ENCODE results near the gene SH3BGRL3. TPM values are rescaled to one million over a fixed set of nuclear protein-coding genes. Genes with fewer than 3 reads are reported as not detected.

The SH3BGRL3 gene
- total and polyA plus RNA-seq, 7 experiments from 2014 or later, result 156 to 636 (median 380) TPM

GRCh38 chr1:26295194-26296138 is 15.6 kb downstream of the SH3BGRL3 start:
- H3K36me3 Mint-ChIP-seq, result peaks cover 0 to 25% (median 3%) of the 10 kb centered on the region in 5 donors
- peak overlapping the region in 7 of 9 donors; percentile 39 to 96 (median 78) for H3K27ac Mint-ChIP-seq
- no peaks in the 10 kb centered on the region for H3K27me3 Mint-ChIP-seq
- H3K4me1 ChIP-seq (ENCODE audit: control insufficient read depth in 2 of 2, insufficient read depth in 2 of 2, low read length in 2 of 2), result peaks cover 19 to 29% of the 10 kb centered on the region in 2 donors
- H3K27ac ChIP-seq (ENCODE audit: low read depth, low read length), result no peak overlapping the region
- H3K9me3 Mint-ChIP-seq, result no peaks in the 10 kb centered on the region
- no peak for ATAC-seq
- no peaks in the 10 kb centered on the region for H3K9me3 ChIP-seq (ENCODE audit: control insufficient read depth in 2 of 3, low read length in 3 of 3)
- intact Hi-C loops (cut with micrococcal nuclease), result no loop called here
- no peak overlapping the region for H3K4me3 Mint-ChIP-seq
- H3K4me1 Mint-ChIP-seq, result peaks cover 14 to 64% (median 47%) of the 10 kb centered on the region in 7 donors
- CTCF ChIA-PET, result interaction anchor here (0.5 to 0.8 kb wide), 2 partner anchors 12 to 1331 kb away, joined by 3 to 4 read pairs; no protein-coding TSS in a partner anchor
- no peak overlapping the region for H3K4me3 ChIP-seq (ENCODE audit: low read length)
- no peak for DNase-seq
- no peaks in the 10 kb centered on the region for H3K27me3 ChIP-seq (ENCODE audit: control insufficient read depth in 2 of 2, insufficient read depth in 2 of 2, low read length in 2 of 2)
- H3K36me3 ChIP-seq (ENCODE audit: control insufficient read depth in 2 of 3, insufficient read depth in 3 of 3, low read length in 3 of 3), result peaks cover 0 to 18% (median 0%) of the 10 kb centered on the region in 3 experiments
- POLR2A ChIA-PET, result interaction anchor here (2.4 to 26.8 kb wide), 3 partner anchors 13 to 23 kb away, joined by 13 to 1967 read pairs (median 45); partner anchors contain the start of genes CD52 and UBXN11

- no peaks in the 10 kb centered on the region for H3K27me3 ChIP-seq (ENCODE audit: control insufficient read depth in 2 of 2, insufficient read depth in 2 of 2, low read length in 2 of 2)
- ATAC-seq, result no peak
- Mint-ChIP-seq H3K27me3 (no peaks in the 10 kb centered on the region), H3K4me3 (no peak overlapping the region), H3K36me3 (peaks cover 0 to 25% (median 3%) of the 10 kb centered on the region in 5 donors), H3K9me3 (no peaks in the 10 kb centered on the region), H3K27ac (peak overlapping the region in 2 of 9 donors; percentile 30 to 39), H3K4me1 (peaks cover 12 to 60% (median 42%) of the 10 kb centered on the region in 7 donors)
- peaks cover 0 to 18% (median 0%) of the 10 kb centered on the region in 3 experiments for H3K36me3 ChIP-seq (ENCODE audit: control insufficient read depth in 2 of 3, insufficient read depth in 3 of 3, low read length in 3 of 3)
- no peak for DNase-seq
- H3K4me1 ChIP-seq (ENCODE audit: control insufficient read depth in 2 of 2, insufficient read depth in 2 of 2, low read length in 2 of 2), result peaks cover 9 to 19% of the 10 kb centered on the region in 2 donors
- ChIA-PET CTCF (interaction anchor here (1.1 kb wide), 1 partner anchor 68 kb away, joined by 3 read pairs; no protein-coding TSS in a partner anchor), POLR2A (interaction anchor here (1.1 to 35.3 kb wide), 5 partner anchors 12 to 24 kb away, joined by 4 to 1967 read pairs (median 13); partner anchors contain the start of genes CD52, SH3BGRL3 and UBXN11)
- H3K9me3 ChIP-seq (ENCODE audit: control insufficient read depth in 2 of 3, low read length in 3 of 3), result no peaks in the 10 kb centered on the region
- H3K27ac ChIP-seq (ENCODE audit: low read depth, low read length), result no peak overlapping the region
- no peak overlapping the region for H3K4me3 ChIP-seq (ENCODE audit: low read length)
- intact Hi-C loops (cut with micrococcal nuclease), result no loop called here
These were observed 16.6 kb downstream of the SH3BGRL3 start for GRCh38 chr1:26296340-26297056.

GRCh38 chr1:26297057-26297790 is 17.3 kb downstream of the SH3BGRL3 start:
- no peaks in the 10 kb centered on the region for H3K9me3 ChIP-seq (ENCODE audit: control insufficient read depth in 2 of 3, low read length in 3 of 3)
- H3K4me1 ChIP-seq (ENCODE audit: control insufficient read depth in 2 of 2, insufficient read depth in 2 of 2, low read length in 2 of 2), result peaks cover 2 to 12% of the 10 kb centered on the region in 2 donors
- peaks cover 0 to 25% (median 3%) of the 10 kb centered on the region in 5 donors for H3K36me3 Mint-ChIP-seq
- H3K27me3 ChIP-seq (ENCODE audit: control insufficient read depth in 2 of 2, insufficient read depth in 2 of 2, low read length in 2 of 2), result no peaks in the 10 kb centered on the region
- POLR2A ChIA-PET, result interaction anchor here (0.8 to 35.3 kb wide), 6 partner anchors 11 to 23 kb away, joined by 3 to 1967 read pairs (median 10); partner anchors contain the start of genes CD52, SH3BGRL3 and UBXN11
- H3K27ac Mint-ChIP-seq, result no peak overlapping the region
- no peaks in the 10 kb centered on the region for H3K27me3 Mint-ChIP-seq
- DNase-seq, result no peak
- CTCF ChIA-PET, result interaction anchor here (1.1 kb wide), 1 partner anchor 67 kb away, joined by 3 read pairs; no protein-coding TSS in a partner anchor
- H3K4me3 ChIP-seq (ENCODE audit: low read length), result no peak overlapping the region
- H3K9me3 Mint-ChIP-seq, result no peaks in the 10 kb centered on the region
- no peak for ATAC-seq
- H3K27ac ChIP-seq (ENCODE audit: low read depth, low read length), result no peak overlapping the region
- intact Hi-C loops (cut with micrococcal nuclease), result no loop called here
- H3K36me3 ChIP-seq (ENCODE audit: control insufficient read depth in 2 of 3, insufficient read depth in 3 of 3, low read length in 3 of 3), result peaks cover 0 to 18% (median 0%) of the 10 kb centered on the region in 3 experiments
- no peak overlapping the region for H3K4me3 Mint-ChIP-seq
- peaks cover 7 to 52% (median 35%) of the 10 kb centered on the region in 7 donors for H3K4me1 Mint-ChIP-seq

GRCh38 chr1:26297791-26298124 is 17.9 kb downstream of the SH3BGRL3 start:
- Mint-ChIP-seq H3K36me3 (peaks cover 0 to 25% (median 3%) of the 10 kb centered on the region in 5 donors), H3K4me3 (no peak overlapping the region), H3K9me3 (no peaks in the 10 kb centered on the region), H3K4me1 (peaks cover 7 to 51% (median 31%) of the 10 kb centered on the region in 7 donors), H3K27ac (no peak overlapping the region), H3K27me3 (no peaks in the 10 kb centered on the region)
- DNase-seq, result no peak
- H3K9me3 ChIP-seq (ENCODE audit: control insufficient read depth in 2 of 3, low read length in 3 of 3), result no peaks in the 10 kb centered on the region
- CTCF ChIA-PET, result no interaction called here
- no peak overlapping the region for H3K27ac ChIP-seq (ENCODE audit: low read depth, low read length)
- intact Hi-C loops (cut with micrococcal nuclease), result no loop called here
- POLR2A ChIA-PET, result interaction anchor here (0.8 to 35.3 kb wide), 6 partner anchors 10 to 23 kb away, joined by 3 to 1967 read pairs (median 10); partner anchors contain the start of genes CD52, SH3BGRL3 and UBXN11
- peaks cover 0 to 18% (median 0%) of the 10 kb centered on the region in 3 experiments for H3K36me3 ChIP-seq (ENCODE audit: control insufficient read depth in 2 of 3, insufficient read depth in 3 of 3, low read length in 3 of 3)
- peaks cover 0 to 7% of the 10 kb centered on the region in 2 donors for H3K4me1 ChIP-seq (ENCODE audit: control insufficient read depth in 2 of 2, insufficient read depth in 2 of 2, low read length in 2 of 2)
- no peak for ATAC-seq
- H3K27me3 ChIP-seq (ENCODE audit: control insufficient read depth in 2 of 2, insufficient read depth in 2 of 2, low read length in 2 of 2), result no peaks in the 10 kb centered on the region
- no peak overlapping the region for H3K4me3 ChIP-seq (ENCODE audit: low read length)

GRCh38 chr1:26300578-26301275 is 20.8 kb downstream of the SH3BGRL3 start:
- Mint-ChIP-seq H3K4me1 (peaks cover 14 to 46% (median 32%) of the 10 kb centered on the region in 7 donors), H3K27me3 (no peaks in the 10 kb centered on the region), H3K27ac (peak overlapping the region in 4 of 9 donors; percentile 53 to 77 (median 61)), H3K9me3 (no peaks in the 10 kb centered on the region), H3K36me3 (peaks cover 0 to 8% (median 0%) of the 10 kb centered on the region in 5 donors), H3K4me3 (no peak overlapping the region)
- POLR2A ChIA-PET, result interaction anchor here (2.1 to 35.3 kb wide), 3 partner anchors 14 to 19 kb away, joined by 9 to 1967 read pairs (median 16); partner anchors contain the start of genes CD52 and SH3BGRL3
- Histone ChIP-seq H3K36me3 (ENCODE audit: control insufficient read depth in 2 of 3, insufficient read depth in 3 of 3, low read length in 3 of 3) (peaks cover 0 to 17% (median 0%) of the 10 kb centered on the region in 3 experiments), H3K4me1 (ENCODE audit: control insufficient read depth in 2 of 2, insufficient read depth in 2 of 2, low read length in 2 of 2) (peaks cover 2 to 3% of the 10 kb centered on the region in 2 donors), H3K9me3 (ENCODE audit: control insufficient read depth in 2 of 3, low read length in 3 of 3) (no peaks in the 10 kb centered on the region), H3K4me3 (ENCODE audit: low read length) (no peak overlapping the region), H3K27ac (ENCODE audit: low read depth, low read length) (no peak overlapping the region), H3K27me3 (ENCODE audit: control insufficient read depth in 2 of 2, insufficient read depth in 2 of 2, low read length in 2 of 2) (no peaks in the 10 kb centered on the region)
- DNase-seq (no peak), ATAC-seq (no peak)
- intact Hi-C loops (cut with micrococcal nuclease), result no loop called here
- CTCF ChIA-PET, result interaction anchor here (0.8 to 1.5 kb wide), 4 partner anchors 12 to 25 kb away, joined by 3 to 5 read pairs (median 4); partner anchors contain the start of gene CD52
